IMR-90 (cell line): ENCODE measurements around the gene PNMA6F. TPM values are rescaled to one million over a fixed set of nuclear protein-coding genes. Genes with fewer than 3 reads are reported as not detected.

ENCODE experiments used
- ATAC-seq: fragments of 200-7000 bp; cut with Tn5 transposase; 2 replicates; pipeline ENCODE4 v1.9.1; 2020; ENCODE audit warnings: low read depth, mild to moderate bottlenecking, moderate library complexity
- BruUV-seq: library from RNA; stranded (reverse); fragments of 400-500 nt; replicated peaks from 2 replicates; lab custom pipeline; 2021; lab: Mats Ljungman, UMichigan
- CTCF ChIA-PET: fragments of 300-600 bp; formaldehyde crosslinking; extraction: SDS; loops from one replicate; lab custom pipeline; 2021; ENCODE audit warnings: antibody characterized with exemption; lab: Yijun Ruan, JAX
- POLR2A ChIA-PET: fragments of 300-600 bp; sonication (Branson Sonifier 250); formaldehyde crosslinking; loops from one replicate; lab custom pipeline; 2022; ENCODE audit warnings: antibody characterized with exemption; ENCODE audit not compliant: unreplicated experiment; lab: Charles Lee
- DNase-seq: peaks from one replicate; pipeline ENCODE4 v3.0.0; 2013
- H2AFZ ChIP-seq: replicated peaks from 2 replicates; pipeline ENCODE3; 2013; ENCODE audit warnings: low read length, mild to moderate bottlenecking; ENCODE audit not compliant: poor library complexity
- H2AK5ac ChIP-seq: 2 replicates; pipeline ENCODE4 v1.6.1; 2013; ENCODE audit warnings: low read depth, low read length, inconsistent platforms
- H2AK9ac ChIP-seq: replicated peaks from 2 replicates; pipeline ENCODE3; 2013; ENCODE audit warnings: mild to moderate bottlenecking, low read depth, low read length, moderate library complexity; ENCODE audit not compliant: poor library complexity
- H2BK120ac ChIP-seq: 2 replicates; pipeline ENCODE4 v1.6.1; 2013; ENCODE audit warnings: low read depth, low read length, inconsistent platforms
- H2BK15ac ChIP-seq: 3 replicates; pipeline ENCODE4 v1.6.1; 2013; ENCODE audit warnings: low read depth, low read length, inconsistent platforms
- H2BK20ac ChIP-seq: 2 replicates; pipeline ENCODE4 v1.6.1; 2013; ENCODE audit warnings: low read depth, mild to moderate bottlenecking, inconsistent platforms, low read length, moderate library complexity
- H2BK5ac ChIP-seq: 2 replicates; pipeline ENCODE4 v1.6.1; 2013; ENCODE audit warnings: mild to moderate bottlenecking, low read depth, low read length, inconsistent platforms; ENCODE audit not compliant: poor library complexity, severe bottlenecking
- H3K14ac ChIP-seq: replicated peaks from 2 replicates; pipeline ENCODE4 v1.6.1; 2013; ENCODE audit warnings: low read depth, low read length, inconsistent platforms
- H3K18ac ChIP-seq: 2 replicates; pipeline ENCODE4 v1.6.1; 2013; ENCODE audit warnings: low read depth, low read length, control low read depth
- H3K23ac ChIP-seq: 2 replicates; pipeline ENCODE4 v1.6.1; 2013; ENCODE audit warnings: low read depth, low read length, inconsistent platforms
- H3K27ac ChIP-seq: 2 replicates; pipeline ENCODE4 v1.5.1; 2013; ENCODE audit warnings: mild to moderate bottlenecking, control low read depth, low read length; ENCODE audit not compliant: insufficient read depth
- H3K27me3 ChIP-seq: 2 replicates; pipeline ENCODE4 v1.6.1; 2013; ENCODE audit warnings: low read length; ENCODE audit not compliant: control insufficient read depth, insufficient read depth
- H3K36me3 ChIP-seq: 2 replicates; pipeline ENCODE4 v1.6.1; 2013; ENCODE audit warnings: low read length, mixed read lengths; ENCODE audit not compliant: control insufficient read depth, insufficient read depth
- H3K4ac ChIP-seq: 2 replicates; pipeline ENCODE4 v1.6.1; 2013; ENCODE audit warnings: low read depth, low read length, inconsistent platforms
- H3K4me1 ChIP-seq: 2 replicates; pipeline ENCODE4 v1.6.1; 2013; ENCODE audit warnings: low read length, mixed read lengths; ENCODE audit not compliant: control insufficient read depth, insufficient read depth
- H3K4me2 ChIP-seq: 2 replicates; pipeline ENCODE4 v1.6.1; 2013; ENCODE audit warnings: low read depth, mild to moderate bottlenecking, control low read depth, low read length, moderate library complexity
- H3K4me3 ChIP-seq: 2 replicates; pipeline ENCODE4 v1.5.1; 2013; ENCODE audit warnings: low read depth, mild to moderate bottlenecking, control low read depth, low read length, moderate library complexity; ENCODE audit not compliant: insufficient read depth
- H3K56ac ChIP-seq: 2 replicates; pipeline ENCODE4 v1.6.1; 2013; ENCODE audit warnings: low read length, inconsistent platforms; ENCODE audit not compliant: insufficient read depth; ENCODE audit errors: extremely low read depth
- H3K79me1 ChIP-seq, 2 experiments: 2 replicates each; pipeline ENCODE4 v1.6.1; 2013; ENCODE audit warnings: low read length in 2 of 2, inconsistent platforms in 1 of 2, low read depth in 1 of 2
- H3K9ac ChIP-seq: 2 replicates; pipeline ENCODE4 v1.6.1; 2013; ENCODE audit warnings: low read depth, low read length, control low read depth
- H3K9me1 ChIP-seq: 2 replicates; pipeline ENCODE4 v1.6.1; 2013; ENCODE audit warnings: low read length, inconsistent platforms; ENCODE audit not compliant: insufficient read depth
- H3K9me3 ChIP-seq: 2 replicates; pipeline ENCODE4 v1.6.1; 2013; ENCODE audit warnings: low read length; ENCODE audit not compliant: control insufficient read depth, insufficient read depth
- H4K20me1 ChIP-seq: 2 replicates; pipeline ENCODE4 v1.6.1; 2013; ENCODE audit warnings: low read length, inconsistent platforms; ENCODE audit not compliant: insufficient read depth
- H4K5ac ChIP-seq: 2 replicates; pipeline ENCODE4 v1.6.1; 2013; ENCODE audit warnings: mild to moderate bottlenecking, low read depth, low read length, control low read depth
- H4K8ac ChIP-seq, 2 experiments: 2 replicates each; pipeline ENCODE4 v1.6.1; 2013; ENCODE audit warnings: low read depth in 2 of 2, low read length in 2 of 2, control low read depth in 1 of 2, inconsistent platforms in 1 of 2
- H4K91ac ChIP-seq: 2 replicates; pipeline ENCODE4 v1.6.1; 2013; ENCODE audit warnings: low read depth, low read length, inconsistent platforms; ENCODE audit not compliant: insufficient read depth
- BHLHE40 ChIP-seq: fragments of 150-350 bp; IDR thresholded peaks from 2 replicates; pipeline ENCODE4 v1.6.1; 2016; ENCODE audit warnings: mild to moderate bottlenecking, low read depth, low read length
- CTCF ChIP-seq: conservative IDR thresholded peaks from 2 replicates; pipeline ENCODE4 v1.5.1; 2012; ENCODE audit warnings: mild to moderate bottlenecking, low read depth, low read length, improper control_type of control experiment
- MAFK ChIP-seq: IDR thresholded peaks from 2 replicates; pipeline ENCODE4 v1.6.1; 2012; ENCODE audit warnings: low read depth, low read length, improper control_type of control experiment
- MAZ ChIP-seq: IDR thresholded peaks from 2 replicates; pipeline ENCODE4 v1.6.1; 2012; ENCODE audit warnings: low read depth, mild to moderate bottlenecking, low read length, improper control_type of control experiment, moderate library complexity, borderline replicate concordance
- NFE2L2 ChIP-seq: fragments of 150-350 bp; IDR thresholded peaks from 2 replicates; pipeline ENCODE4 v1.6.1; 2016; ENCODE audit warnings: low read depth, mild to moderate bottlenecking, low read length
- RAD21 ChIP-seq: IDR thresholded peaks from 2 replicates; pipeline ENCODE4 v1.6.1; 2012; ENCODE audit warnings: low read length, improper control_type of control experiment
- RCOR1 ChIP-seq: IDR thresholded peaks from 2 replicates; pipeline ENCODE4 v1.6.1; 2012; ENCODE audit warnings: mild to moderate bottlenecking, low read length, improper control_type of control experiment; ENCODE audit not compliant: insufficient replicate concordance
- USF2 ChIP-seq: fragments of 150-350 bp; IDR thresholded peaks from 2 replicates; pipeline ENCODE4 v1.6.1; 2017; ENCODE audit warnings: mild to moderate bottlenecking, antibody characterized with exemption, low read length, low read depth
- WGBS, 2 experiments: methylation state at CpG; one replicate each; pipeline versions ENCODE4 v1.1.5 to v1.1.7; 2013; ENCODE audit warnings: missing lambda C conversion rate in 2 of 2; ENCODE audit not compliant: insufficient read length in 1 of 2; ENCODE audit errors: extremely low coverage in 2 of 2; 5-methylcytosine and 5-hydroxymethylcytosine counted together
- dilution Hi-C: fragments of 300-500 bp; cut with HindIII; formaldehyde crosslinking; loops from one replicate; pipeline ENCODE4 v1.14.3; 2018; ENCODE audit warnings: low sequenced_read_pairs; ENCODE audit not compliant: unreplicated experiment
- in situ Hi-C: fragments of 300-500 bp; cut with MboI; formaldehyde crosslinking; loops from 3 replicates; pipeline ENCODE4 v1.14.3; 2019; ENCODE audit warnings: low sequenced_read_pairs, inconsistent platforms, mixed read lengths
- intact Hi-C: fragments of 100-400 bp; cut with micrococcal nuclease; formaldehyde crosslinking; loops from 2 replicates; pipeline ENCODE4 v1.10.0; 2022
- polyA plus RNA-seq, 3 experiments: library from polyadenylated mRNA; depleted of rRNA; stranded (reverse); fragments of >200 nt; gene quantifications; 2 replicates each; pipeline ENCODE4 v1.2.3, GENCODE V29; 2012; ENCODE audit warnings: low replicate concordance in 1 of 3
- total RNA-seq: library from RNA; depleted of rRNA; stranded (reverse); fragments of >200 nt; gene quantifications from 2 replicates; pipeline ENCODE4 v1.2.3, GENCODE V29; 2012

Gene PNMA6F
- total and polyA plus RNA-seq, 2 of the 4 experiments (the other 2 are of a cell fraction), result not detected

- H3K18ac ChIP-seq, result no peak overlapping the region
These were observed 24.2 kb downstream of the PNMA6F start for GRCh38 chrX:153297376-153297775.

More at GRCh38 chrX:153297376-153297775, 24.2 kb downstream of the PNMA6F start:
- no peaks in the 10 kb centered on the region for H3K79me1 ChIP-seq
- H3K9ac ChIP-seq, result no peak overlapping the region
- ChIA-PET CTCF (no interaction called here), POLR2A (interaction anchor here (0.7 kb wide), 1 partner anchor 626 kb away, joined by 12 read pairs; no protein-coding TSS in a partner anchor)
- DNase-seq, result no peak
- in situ Hi-C loops (no loop called here), dilution Hi-C loops (no loop called here), intact Hi-C loops (no loop called here)
- H3K56ac ChIP-seq, result no peak overlapping the region
- H3K23ac ChIP-seq, result no peak overlapping the region
- TF ChIP-seq USF2 (no peak), MAFK (no peak), RAD21 (no peak), NFE2L2 (no peak), RCOR1 (no peak), CTCF (no peak), MAZ (no peak), BHLHE40 (no peak)
- H3K4me3 ChIP-seq, result no peak overlapping the region
- no peaks in the 10 kb centered on the region for H3K4me1 ChIP-seq
- H2BK15ac ChIP-seq, result no peak overlapping the region
- no peak for ATAC-seq
- H3K14ac ChIP-seq, result no peak overlapping the region
- no TSS peak for BruUV-seq
- WGBS, 2 experiments, result 0% methylated on average over 1 of the region's 1 CpG; no CpG with 5 or more reads in 1 of the 2 experiments
- no peak overlapping the region for H4K8ac ChIP-seq
- H2BK5ac ChIP-seq, result no peak overlapping the region
- H3K4me2 ChIP-seq, result no peak overlapping the region
- H4K20me1 ChIP-seq, result no peaks in the 10 kb centered on the region
- no peaks in the 10 kb centered on the region for H3K9me3 ChIP-seq
- no peak overlapping the region for H2BK20ac ChIP-seq
- no peak overlapping the region for H2AK5ac ChIP-seq
- H3K27me3 ChIP-seq, result no peaks in the 10 kb centered on the region
- H2BK120ac ChIP-seq, result no peak overlapping the region
- no peak overlapping the region for H4K5ac ChIP-seq
- H4K91ac ChIP-seq, result no peak overlapping the region
- no peak overlapping the region for H2AFZ ChIP-seq
- H3K4ac ChIP-seq, result no peak overlapping the region
- H3K27ac ChIP-seq, result no peak overlapping the region
- H2AK9ac ChIP-seq, result no peak overlapping the region
- no peaks in the 10 kb centered on the region for H3K36me3 ChIP-seq
- H3K9me1 ChIP-seq, result no peaks in the 10 kb centered on the region
